Testis (tissue), 2 donors: Measurements from ENCODE around the gene FBN1.

Experiments
- POLR2A ChIP-seq: fragments of 450-650 bp; IDR thresholded peaks from one replicate; pipeline ENCODE4 v1.6.1; 2017; ENCODE audit warnings: antibody characterized with exemption, mild to moderate bottlenecking, moderate library complexity
- TF ChIP-seq, protein P1 (sequence below), 3 experiments: fragments of 450-650 bp in 2 of 3; fragments of 200-600 bp in 1 of 3; sonication (generic) in 1 of 3; IDR thresholded peaks; one replicate each; pipeline ENCODE4 v1.5.1; 2016 to 2019; ENCODE audit warnings: antibody characterized with exemption in 3 of 3, mild to moderate bottlenecking in 2 of 3, moderate library complexity in 1 of 3

DNA sequence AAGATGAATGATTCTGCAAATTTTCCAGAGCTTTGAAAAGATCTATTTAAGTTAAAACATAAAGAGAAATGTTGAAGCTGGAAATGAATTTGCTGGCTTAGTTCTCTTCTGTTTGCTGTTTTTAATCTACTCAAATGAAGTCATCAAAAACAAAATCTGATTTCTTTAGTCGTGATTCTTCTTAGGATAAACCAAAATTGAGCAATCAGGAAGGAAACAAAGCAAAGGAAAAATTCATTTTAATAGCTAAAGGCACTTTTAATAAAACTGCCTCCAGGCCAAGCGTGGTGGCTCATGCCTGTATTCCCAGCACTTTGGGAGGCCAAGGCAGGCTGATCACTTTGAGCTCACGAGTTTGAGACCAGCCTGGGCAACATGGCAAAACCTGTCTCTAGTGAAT, 223.1 kb downstream of the FBN1 start:
- TF ChIP-seq, protein P1, sequence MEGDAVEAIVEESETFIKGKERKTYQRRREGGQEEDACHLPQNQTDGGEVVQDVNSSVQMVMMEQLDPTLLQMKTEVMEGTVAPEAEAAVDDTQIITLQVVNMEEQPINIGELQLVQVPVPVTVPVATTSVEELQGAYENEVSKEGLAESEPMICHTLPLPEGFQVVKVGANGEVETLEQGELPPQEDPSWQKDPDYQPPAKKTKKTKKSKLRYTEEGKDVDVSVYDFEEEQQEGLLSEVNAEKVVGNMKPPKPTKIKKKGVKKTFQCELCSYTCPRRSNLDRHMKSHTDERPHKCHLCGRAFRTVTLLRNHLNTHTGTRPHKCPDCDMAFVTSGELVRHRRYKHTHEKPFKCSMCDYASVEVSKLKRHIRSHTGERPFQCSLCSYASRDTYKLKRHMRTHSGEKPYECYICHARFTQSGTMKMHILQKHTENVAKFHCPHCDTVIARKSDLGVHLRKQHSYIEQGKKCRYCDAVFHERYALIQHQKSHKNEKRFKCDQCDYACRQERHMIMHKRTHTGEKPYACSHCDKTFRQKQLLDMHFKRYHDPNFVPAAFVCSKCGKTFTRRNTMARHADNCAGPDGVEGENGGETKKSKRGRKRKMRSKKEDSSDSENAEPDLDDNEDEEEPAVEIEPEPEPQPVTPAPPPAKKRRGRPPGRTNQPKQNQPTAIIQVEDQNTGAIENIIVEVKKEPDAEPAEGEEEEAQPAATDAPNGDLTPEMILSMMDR (IDR thresholded peaks at IDR 0.05), result no peak
- no peak for TF ChIP-seq POLR2A
